ENCODE data around the gene GRB2.

GRB2 gene

DNA sequence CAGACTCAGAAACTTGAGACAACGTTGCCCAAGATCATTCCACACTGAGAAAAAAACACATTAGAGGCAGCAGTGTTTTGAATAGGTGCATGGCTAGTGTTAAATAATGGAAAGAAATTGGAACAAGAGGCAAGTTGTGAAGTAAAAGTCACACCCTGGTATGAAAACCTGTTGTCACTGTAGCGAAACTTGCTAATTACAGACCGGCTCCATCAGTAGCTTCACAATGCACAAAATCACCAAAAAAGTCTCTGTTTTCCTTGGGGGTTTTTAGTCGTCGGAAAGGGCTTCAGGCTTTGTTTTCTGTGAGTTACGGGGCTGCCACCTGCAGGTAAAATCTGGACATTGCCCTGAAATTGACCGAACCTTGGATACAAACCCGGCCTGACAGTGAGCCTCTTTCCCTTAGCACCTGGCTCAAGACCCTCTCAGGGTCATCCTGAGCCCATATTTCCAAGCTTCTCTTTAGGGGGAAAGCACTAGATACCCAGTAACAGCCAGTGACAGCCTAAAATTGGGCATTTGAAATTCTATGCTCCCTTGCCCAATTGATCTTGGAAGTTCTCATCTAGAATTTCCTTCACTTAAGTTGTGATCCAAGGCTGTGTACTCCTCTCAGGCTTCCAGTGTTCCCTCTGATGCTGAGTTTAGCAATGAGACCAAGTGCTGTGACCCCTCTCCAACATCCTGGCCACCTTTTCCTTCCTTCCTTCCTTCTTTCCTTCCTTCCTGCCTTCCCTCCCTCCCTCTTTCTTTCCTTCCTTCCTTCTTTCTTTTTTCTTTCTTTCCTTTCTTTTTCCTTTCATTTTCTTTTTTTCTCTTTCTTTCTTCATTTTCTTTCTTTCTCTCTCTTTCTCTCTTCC lies 7.2 kb upstream of the GRB2 start:
- DNase-seq, result peak; percentile 86

GRCh38 chr17:75411328-75412067 lies 6.0 kb upstream of the GRB2 start:
- no peak for DNase-seq

DNA sequence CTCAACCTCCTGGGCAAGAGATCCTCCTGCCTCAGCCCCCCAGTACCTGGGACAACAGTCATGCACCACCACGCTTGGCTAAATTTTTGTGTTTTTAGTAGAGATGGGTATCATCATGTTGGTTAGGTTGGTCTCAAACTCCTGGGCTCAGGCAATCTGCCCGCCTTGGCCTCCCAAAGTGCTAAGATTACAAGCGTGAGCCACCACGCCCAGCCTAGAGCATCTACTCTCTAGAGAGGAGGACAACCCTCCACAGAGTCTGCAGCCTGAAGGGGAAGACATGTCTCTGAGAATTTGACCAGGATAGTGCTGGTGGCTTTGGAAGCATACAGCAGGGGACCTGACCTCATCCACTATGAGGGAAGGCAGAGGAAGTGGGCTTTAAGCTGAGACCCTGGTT lies 4.7 kb upstream of the GRB2 start:
- DNase-seq, result no peak

GRCh38 chr17:75407655-75408352 lies 2.3 kb upstream of the GRB2 start:
- DNase-seq, result no peak

DNA sequence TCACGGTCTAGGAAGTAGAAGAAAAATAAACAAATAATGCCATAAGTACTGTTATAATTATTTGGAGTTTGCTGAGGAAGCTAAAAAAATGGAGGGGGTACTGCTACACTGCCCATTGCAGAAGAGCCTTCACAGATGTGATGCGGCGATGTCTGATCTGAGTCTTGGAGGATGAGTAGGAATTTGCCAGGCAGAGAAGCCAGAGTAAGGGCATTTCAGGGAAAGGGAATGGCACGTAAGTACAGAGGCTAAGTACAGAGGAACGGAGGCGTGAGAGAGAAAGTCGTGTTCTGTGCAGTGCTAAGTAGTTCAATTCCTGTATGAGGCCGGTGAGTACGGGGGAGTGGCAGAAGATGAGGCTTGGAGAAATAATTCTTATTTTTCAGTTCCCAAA lies 741 bp upstream of the GRB2 start:
- no peak for DNase-seq

- peak; percentile 85 for DNase-seq
These were observed 630 bp downstream of the GRB2 start for GRCh38 chr17:75404731-75405364.

DNA sequence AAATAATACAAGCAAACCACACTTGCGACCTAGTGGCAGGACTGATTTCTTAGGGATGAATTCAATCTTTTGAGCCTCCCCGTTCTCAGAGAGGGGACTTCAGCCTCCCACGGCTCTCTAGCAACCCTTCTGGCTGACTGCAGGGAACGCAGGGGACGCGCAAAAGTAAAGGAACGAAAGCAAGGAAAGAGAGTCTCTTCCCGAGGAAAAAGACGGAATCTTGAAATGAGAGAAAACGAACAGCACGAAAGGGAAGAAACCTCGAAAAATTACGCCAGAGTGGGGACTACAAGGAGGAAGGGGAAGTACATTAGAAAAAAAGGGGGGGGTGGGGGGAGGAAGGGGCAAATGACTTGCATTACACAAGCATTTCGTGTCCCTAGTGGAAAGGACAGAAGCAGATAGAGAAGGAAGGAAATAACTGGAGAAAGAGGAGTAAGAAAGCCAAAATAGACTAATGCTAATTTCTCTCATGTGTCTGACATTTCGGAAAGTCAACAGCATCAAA lies 1.2 kb downstream of the GRB2 start:
- DNase-seq, result peak; percentile 83

DNA sequence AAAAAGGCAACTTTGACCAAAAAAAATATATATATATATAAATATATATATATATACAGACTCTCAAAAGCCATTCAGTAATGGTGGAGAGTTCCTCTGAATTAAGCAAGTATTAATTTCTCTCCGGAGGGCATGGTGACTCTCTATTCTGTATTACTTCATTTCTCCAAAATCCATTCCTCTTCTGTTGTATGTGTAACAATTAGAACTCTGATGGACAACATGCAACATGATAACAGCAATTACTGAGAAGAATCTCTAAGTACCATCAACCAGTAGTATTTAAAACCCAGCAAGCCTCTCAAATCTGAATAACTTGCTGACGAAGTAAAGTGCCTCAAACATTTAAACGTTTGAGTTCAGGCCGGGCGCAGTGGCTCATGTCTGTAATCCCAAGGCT lies 2.3 kb downstream of the GRB2 start:
- DNase-seq, result no peak

DNA sequence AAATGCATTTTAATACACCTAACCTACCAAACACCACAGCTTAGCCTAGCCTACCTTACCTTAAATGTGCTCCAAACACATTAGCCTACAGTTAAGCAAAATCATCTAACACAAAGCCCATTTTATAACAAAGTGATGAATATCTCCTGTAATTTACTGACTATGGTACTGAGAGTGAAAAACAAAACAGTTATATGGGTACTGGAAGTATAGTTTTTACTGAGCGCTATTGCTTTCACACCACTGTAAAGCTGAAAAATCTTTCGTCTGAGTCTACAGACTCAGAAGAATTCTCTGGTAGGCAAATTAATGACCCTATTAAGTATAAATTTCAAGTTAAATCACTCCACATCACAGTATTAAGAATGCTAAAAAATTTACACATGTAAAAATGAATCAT lies 3.5 kb downstream of the GRB2 start:
- no peak for DNase-seq

DNA sequence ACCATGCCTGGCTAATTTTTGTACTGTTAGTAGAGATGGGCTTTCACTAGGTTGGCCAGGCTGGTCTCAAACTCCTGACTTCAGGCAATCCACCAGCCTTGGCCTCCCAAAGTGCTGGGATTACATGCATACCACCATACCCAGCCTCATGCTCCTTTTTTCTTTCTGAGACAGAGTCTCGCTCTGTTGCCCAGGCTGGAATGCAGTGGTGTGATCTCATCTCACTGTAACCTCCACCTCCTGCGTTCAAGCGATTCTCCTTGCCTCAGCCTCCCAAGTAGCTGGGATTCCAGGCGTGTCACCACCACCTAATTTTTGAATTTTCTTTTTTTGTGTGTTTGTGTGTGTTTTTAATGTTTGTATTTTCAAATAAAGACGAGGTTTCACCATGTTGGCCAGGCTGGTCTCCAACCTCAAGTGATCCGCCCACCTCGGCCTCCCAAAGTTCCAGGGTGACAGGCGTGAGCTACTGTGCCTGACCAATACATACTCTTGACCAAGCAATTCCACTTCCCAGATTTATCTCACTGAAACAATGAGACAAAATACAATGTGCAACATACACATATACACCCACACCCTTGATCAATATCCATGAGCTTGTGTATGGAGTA lies 5.0 kb downstream of the GRB2 start:
- no peak for DNase-seq

- DNase-seq, result peak; percentile 3
These were observed 7.2 kb downstream of the GRB2 start for GRCh38 chr17:75398279-75398678.

DNA sequence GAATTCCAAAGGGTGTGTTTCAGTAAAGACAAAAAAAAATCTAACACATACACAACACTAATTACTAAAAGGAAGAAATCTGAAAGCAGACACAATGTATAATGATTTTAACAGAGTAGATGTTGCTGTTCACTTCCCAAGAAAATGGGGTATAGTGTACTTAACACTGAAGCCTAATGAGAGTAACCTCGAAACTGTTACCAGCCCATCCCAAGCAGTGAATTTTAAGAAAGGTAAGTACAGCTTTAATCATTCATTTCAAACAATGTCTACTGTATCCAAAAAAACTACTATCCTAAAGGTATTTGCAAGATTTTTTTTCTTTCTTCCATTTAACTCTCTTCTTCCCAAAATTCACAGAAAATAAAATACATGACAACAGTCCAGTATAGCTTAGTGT lies 8.3 kb downstream of the GRB2 start:
- no peak for DNase-seq

- no peak for DNase-seq
These were observed 8.7 kb downstream of the GRB2 start for GRCh38 chr17:75396796-75397195.

DNA sequence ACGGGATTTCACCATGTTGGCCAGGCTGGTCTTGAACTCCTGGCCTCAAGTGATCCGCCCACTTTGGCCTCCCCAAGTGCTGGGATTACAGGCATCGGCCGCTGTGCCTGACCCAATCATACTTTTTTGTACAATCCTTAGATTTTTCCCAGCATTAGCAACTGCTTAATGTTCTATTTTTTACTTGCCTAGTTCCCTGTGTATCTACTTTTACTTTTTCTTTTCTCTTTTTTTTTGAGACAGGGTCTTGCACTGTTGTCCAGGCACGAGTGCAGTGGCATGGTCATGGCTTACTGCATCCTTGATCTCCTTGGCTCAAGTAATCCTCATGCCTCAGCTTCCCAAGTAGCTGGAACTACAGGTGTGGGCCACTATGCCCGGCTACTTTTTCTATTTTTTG lies 9.5 kb downstream of the GRB2 start:
- DNase-seq, result no peak

- DNase-seq, result no peak
These were observed 11.1 kb downstream of the GRB2 start for GRCh38 chr17:75394332-75394918.

DNA sequence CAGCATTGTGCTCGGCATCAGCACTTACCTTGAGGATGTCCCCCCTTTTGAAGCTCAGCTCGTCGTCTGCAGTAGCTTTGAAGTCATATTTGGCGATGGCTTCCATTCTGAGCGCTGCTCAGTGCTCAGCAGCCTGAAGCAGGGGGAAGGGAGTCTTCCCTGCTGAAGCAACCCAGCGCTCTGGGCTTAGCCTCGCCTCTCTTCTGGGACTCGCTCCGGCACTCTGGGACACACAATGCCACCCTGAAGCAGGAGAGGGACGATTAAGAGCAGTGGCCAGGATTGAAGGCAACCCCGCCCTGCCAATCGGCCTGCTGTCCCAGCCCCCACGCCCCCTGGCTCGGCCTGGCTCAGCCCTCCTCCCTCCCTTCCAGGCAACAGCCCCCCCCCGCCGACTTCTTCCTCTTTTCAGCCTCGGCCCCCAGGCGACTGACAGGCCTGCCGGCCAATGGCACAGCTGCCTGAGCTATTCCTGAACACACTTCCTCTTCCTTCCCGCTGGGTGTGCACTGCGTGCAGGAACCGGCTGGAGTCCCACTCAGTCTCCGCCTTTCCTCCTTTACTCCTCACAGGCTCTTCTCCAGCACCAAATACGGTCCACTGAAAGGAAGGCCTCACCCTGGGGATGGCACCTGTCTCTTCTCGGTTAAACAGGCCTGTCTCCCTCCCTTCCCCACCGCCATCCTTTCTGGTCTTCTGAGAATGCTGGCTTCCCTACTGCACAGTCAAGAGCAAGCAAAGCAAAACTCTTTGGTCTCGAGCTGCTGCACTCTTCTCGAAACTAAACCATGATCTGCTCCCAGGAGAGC lies 11.8 kb downstream of the GRB2 start:
- peak; percentile 93 for DNase-seq

- no peak for DNase-seq
These were observed 12.9 kb downstream of the GRB2 start for GRCh38 chr17:75392559-75392958.

- no peak for DNase-seq
These were observed 14.5 kb downstream of the GRB2 start for GRCh38 chr17:75390982-75391381.

DNA sequence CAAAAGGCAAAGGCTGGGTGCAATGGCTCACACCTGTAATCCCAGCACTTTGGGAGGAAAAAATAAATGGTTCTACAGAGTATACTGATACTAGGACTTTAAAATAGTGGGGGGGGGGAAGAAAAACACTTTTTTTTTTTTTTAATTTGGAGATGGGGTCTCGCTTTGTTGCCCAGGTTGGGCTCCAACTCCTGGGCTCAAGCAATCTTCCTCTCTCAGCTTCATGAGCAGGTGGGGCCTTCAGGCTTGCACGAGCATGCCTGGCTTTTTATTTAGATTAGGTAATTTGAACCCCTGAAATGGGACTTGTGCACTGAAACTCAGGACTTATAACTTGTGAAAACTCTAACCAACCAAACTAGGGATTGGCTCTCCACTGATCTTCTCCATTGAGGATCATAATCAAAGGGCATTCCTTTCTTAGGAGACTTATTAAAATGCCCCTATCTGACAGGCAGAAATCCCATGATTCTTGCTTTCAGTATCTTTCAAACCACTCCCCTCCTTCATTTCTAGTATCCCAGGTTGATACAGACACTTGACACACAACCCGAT lies 16.9 kb downstream of the GRB2 start:
- DNase-seq, result no peak

DNA sequence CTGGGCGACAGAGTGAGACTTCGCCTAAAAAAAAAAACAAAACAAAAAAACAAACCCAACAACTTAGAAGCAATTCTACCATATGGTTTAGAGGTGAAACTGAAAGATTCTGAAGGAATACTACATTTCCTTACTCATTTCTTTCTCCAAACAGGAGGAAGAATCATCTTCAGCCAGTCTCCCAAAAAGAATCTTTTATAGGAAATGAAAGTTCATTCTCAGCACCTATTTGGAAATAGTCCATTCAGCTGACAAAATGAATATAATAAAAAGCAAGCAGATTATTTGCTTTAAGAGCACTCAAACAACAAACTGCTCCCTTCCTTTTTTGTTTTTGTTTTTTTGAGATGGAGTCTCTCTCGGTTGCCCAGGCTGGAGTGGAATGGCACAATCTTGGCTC lies 17.7 kb downstream of the GRB2 start:
- no peak for DNase-seq

GRCh38 chr17:75386430-75386829 lies 19.0 kb downstream of the GRB2 start:
- DNase-seq, result no peak

Data from activated effector memory CD4-positive, alpha-beta T cell treated with anti-CD3 and anti-CD28 coated beads, Interleukin-2, amount 50 U/mL, for 16 hours (primary cell).